Tracheal epithelial cell (primary cell): ENCODE measurements around the gene IDUA. TPM values are rescaled to one million over a fixed set of nuclear protein-coding genes. Genes with fewer than 3 reads are reported as not detected.

Source experiments
- total RNA-seq: library from RNA; depleted of rRNA; stranded (reverse); fragments of >200 nt; gene quantifications from 2 replicates; pipeline ENCODE4 v1.2.1, GENCODE V29; 2014

Gene IDUA
- 3.8 and 7.7 TPM in 2 replicates for total RNA-seq

DNA sequence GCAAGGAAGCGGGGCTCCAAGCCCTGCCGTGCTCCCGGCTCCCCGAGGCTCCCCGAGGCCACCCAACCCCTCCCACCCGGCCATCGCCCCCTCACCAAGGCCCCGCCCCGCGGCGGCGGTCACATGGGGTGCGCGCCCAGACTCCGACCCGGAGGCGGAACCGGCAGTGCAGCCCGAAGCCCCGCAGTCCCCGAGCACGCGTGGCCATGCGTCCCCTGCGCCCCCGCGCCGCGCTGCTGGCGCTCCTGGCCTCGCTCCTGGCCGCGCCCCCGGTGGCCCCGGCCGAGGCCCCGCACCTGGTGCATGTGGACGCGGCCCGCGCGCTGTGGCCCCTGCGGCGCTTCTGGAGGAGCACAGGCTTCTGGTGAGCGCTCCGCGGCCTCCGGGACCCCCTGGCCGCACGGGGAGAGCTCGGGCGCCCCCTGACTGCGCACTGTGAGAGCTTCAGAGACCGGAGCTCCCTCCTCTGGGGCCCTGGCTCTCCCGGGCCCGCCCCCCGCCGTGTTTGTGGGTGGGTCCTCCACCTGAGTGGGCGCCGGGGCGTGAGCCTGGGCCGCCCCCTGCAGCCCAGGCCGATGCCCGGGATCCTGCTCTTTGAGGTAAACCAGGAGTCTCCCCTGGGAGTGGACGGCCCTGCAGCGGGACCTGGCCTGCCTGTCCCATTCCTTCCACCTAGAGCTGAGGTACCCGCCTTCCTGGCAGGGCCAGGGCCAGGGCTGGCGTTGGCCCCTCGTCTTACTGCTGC, at the start of gene IDUA:
Gene IDUA (plus strand): TSS at position 166 of the 745 bp plus-strand sequence. CDS start 41 bp downstream, at position 207.

DNA sequence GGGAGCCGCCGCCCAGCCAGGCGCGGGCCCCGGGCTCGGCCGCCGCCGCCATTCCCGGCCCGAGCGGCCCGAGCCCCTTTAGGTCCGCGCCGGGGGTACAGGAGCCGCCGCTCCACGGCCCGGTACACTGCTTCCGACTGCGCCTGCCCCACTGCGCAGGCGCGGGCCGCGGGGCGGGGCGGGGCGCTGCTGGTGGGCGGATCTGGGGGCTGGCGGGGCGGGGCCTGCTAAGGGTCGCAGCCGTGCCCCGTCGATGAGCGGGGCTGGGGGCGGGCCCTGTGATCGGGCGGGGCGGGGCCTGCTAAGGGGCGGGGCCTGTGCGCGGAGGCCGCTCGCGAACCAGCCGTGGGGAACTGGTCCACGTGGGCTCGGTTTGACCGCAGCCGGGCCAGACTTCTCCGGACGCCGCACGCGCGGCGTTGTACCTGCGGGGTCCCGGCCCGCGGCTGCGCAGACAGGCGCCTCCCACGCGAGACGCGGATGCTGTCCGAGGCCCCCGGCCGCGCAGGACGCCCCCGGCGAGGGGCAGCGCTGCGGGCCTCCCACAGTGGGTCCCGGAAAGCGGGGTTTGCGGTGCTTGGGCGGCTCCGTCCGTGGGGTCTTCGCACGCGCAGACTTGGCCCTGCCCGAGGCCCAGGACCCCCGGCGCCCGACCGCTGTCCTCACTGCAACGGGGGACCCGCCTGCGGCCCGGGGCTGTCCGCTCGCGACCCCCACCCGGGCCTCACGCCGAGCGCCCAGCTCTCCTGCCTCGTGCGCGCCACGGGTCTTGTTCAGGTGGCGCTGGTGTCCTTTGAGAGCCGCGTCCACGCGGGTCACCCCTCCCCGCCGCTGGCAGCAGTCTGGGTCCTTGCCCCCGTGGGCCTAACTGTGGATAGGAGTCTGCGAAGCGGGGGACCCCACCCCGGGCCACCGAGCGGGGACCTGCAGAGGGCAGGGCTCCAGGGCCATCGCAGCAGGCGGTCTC, 13.1 kb upstream of the IDUA start, which contains the start of gene DGKQ:
Gene DGKQ (minus strand): TSS at position 139 of the 967 bp plus-strand sequence. CDS start 87 bp downstream, at position 52.

DNA sequence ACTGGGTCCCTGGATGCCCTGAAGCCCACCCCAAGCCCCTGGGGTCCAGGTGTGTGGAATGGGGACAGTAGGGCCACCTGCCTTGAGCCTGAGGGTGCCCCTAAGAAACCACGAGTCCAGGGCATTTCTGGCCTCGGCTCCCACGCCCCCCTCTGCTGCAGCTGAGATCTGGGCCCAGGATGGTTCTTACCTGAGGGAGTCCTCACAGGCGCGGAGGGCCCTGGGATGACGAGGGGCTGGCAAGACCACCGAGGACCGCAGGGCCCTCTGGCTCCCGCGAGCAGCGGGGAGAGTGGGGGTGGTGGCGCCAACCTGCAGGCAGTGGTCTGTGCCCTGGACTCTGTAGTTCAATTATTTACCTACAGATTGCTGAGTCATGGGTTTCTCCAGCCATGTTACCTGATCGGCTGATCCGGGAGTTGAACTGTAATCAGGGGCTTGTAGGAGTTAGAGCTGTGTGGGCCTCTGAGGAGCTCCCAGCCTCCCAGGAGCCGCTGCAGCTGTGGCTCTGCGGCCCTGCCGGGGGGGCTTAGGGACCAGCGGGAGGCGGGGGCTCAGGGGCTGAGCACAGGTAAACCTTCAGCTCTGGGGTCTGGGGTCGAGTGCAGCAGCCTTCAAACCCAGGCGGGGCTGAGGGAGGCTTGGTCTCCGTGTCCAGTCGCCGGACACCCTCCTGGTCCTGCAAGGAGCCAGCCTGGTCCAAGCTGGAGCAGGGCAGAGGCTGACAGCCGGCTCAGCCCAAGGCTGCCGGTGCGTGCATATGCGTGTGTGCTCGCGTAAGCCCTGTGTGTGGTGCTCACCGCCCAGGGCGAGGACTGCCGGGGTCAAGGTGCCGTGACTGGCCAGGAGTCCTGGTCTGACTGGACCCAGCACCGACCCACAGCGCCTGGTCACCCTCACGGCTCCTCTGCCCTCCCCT, 6.5 kb downstream of the IDUA start, which contains the start of gene SLC26A1:
Gene SLC26A1 (minus strand): TSS at position 294 of the 919 bp plus-strand sequence. CDS start 1,701 bp downstream, outside the sequence.

DNA sequence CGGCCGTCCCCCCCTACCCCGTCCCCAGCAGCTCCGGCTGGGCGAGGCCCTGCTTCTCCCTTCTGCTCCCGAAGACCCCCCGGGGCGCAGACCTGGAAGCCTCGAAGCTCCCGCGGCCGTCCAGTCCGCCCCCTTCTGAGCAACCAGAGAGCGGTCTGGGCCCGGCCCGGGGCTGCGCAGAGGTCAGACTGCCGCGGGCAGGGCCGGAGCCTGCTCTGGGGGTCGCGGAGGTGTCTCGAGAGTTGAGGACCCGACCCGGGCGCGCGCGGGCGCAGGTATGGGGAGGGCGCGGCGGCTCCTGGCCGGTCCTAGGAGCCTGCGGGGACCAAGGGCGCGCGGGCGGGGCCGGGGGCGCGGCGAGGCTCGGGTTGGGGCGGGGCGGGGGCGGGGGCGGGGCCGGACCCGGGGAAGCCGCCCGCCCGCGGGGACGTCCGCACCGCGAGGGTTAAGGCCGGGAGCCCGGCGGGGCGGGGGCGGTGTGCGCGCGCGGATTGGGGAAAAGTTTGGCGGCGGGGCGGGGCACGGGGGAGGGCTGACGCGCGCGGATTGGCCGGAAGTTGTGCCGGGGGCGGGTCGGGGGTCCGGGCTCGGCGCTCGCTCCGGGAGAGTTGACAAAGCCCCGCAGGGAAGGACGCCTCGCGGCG, 24.3 kb downstream of the IDUA start, which contains the start of gene FGFRL1:
Gene FGFRL1 (plus strand): TSS at position 605 of the 644 bp plus-strand sequence. CDS start 860 bp downstream, outside the sequence.

Other genes starting within 250 kb of the IDUA start
- not detected in 2 replicates for gene CPLX1, start 160.9 kb upstream of the IDUA start, total RNA-seq
- 50.5 and 71.3 TPM in 2 replicates for gene GAK, start 54.7 kb upstream of the IDUA start, total RNA-seq
- 3.8 and 7.0 TPM in 2 replicates for gene TMEM175, start 54.6 kb upstream of the IDUA start, total RNA-seq
- gene DGKQ, start 13.5 kb upstream of the IDUA start, total RNA-seq, result 27.9 and 32.8 TPM in 2 replicates
- 0.21 and 0.24 TPM in 2 replicates for gene SLC26A1, start 6.4 kb downstream of the IDUA start, total RNA-seq
- 8.5 and 13.7 TPM in 2 replicates for gene FGFRL1, start 24.6 kb downstream of the IDUA start, total RNA-seq
- under 0.01 and 0.64 TPM in 2 replicates for gene RNF212, start 126.5 kb downstream of the IDUA start, total RNA-seq
- 2.4 and 7.7 TPM in 2 replicates for gene SPON2, start 185.5 kb downstream of the IDUA start, total RNA-seq